ENCODE results near the gene EXOC3L1.

Gene EXOC3L1

DNA sequence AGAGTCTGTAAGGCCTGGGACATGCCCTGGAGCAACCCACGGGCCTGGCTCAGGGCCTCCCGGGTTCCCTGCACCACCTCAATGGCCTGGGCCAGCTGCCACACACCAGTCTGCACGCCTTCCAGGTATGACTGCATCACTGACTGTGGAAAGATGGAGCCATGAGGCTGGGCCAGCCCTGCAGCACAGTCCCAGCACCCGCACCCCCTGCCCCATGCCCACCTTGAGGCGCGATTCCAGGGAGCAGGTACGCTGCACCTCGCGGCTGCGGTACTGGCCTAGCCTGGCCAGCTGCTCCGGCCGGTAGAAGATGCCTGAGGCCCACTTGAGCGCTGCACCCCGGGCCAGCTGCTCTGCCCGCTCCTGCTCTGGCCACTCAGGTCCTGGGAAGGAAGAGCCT, 1.1 kb downstream of the EXOC3L1 start:
- Histone ChIP-seq H2AFZ (ENCODE audit: low read length) (no peak overlapping the region), H2BK15ac (ENCODE audit: low read length) (no peak overlapping the region), H2AK5ac (ENCODE audit: low read depth, low read length) (peak overlapping the region; percentile 53), H3K9ac (ENCODE audit: low read depth, low read length, poor library complexity) (peak overlapping the region; percentile 57), H2BK5ac (ENCODE audit: low read length) (no peak overlapping the region), H3K9me3 (replicated peaks in 1 of 2; ENCODE audit: control insufficient read depth in 2 of 2, insufficient read depth in 1 of 2, low read depth in 1 of 2, low read length in 2 of 2) (no peaks in the 10 kb centered on the region), H4K8ac (ENCODE audit: low read depth, low read length) (no peak overlapping the region), H3K23ac (ENCODE audit: low read depth, low read length, poor library complexity) (no peak overlapping the region), H3K27ac (replicated peaks; ENCODE audit: low read length) (no peak overlapping the region), H3K4me3 (ENCODE audit: low read length in 2 of 2) (no peak overlapping the region), H3K18ac (ENCODE audit: low read length) (no peak overlapping the region), H3K4me2 (ENCODE audit: insufficient read depth, low read length, poor library complexity, severe bottlenecking) (no peak overlapping the region), H2BK120ac (ENCODE audit: low read depth, low read length) (no peak overlapping the region), H3K4me1 (ENCODE audit: control insufficient read depth in 2 of 2, insufficient read depth in 1 of 2, low read depth in 1 of 2, low read length in 2 of 2) (peaks cover 20 to 23% of the 10 kb centered on the region in 2 donors), H4K91ac (ENCODE audit: low read depth, low read length, poor library complexity) (no peak overlapping the region), H3K4ac (ENCODE audit: low read length) (no peak overlapping the region), H3K79me1 (ENCODE audit: low read depth, low read length) (peaks cover 13% of the 10 kb centered on the region), H3K14ac (ENCODE audit: low read length) (no peak overlapping the region), H3K27me3 (ENCODE audit: control insufficient read depth in 3 of 3, insufficient read depth in 3 of 3, low read depth in 1 of 3, low read length in 3 of 3) (peaks cover 5 to 30% (median 8%) of the 10 kb centered on the region in 3 experiments), H2BK12ac (ENCODE audit: low read length) (peak overlapping the region; percentile 70), H3K36me3 (replicated peaks in 1 of 2; ENCODE audit: control insufficient read depth in 2 of 2, insufficient read depth in 2 of 2, low read length in 2 of 2) (peaks cover 4 to 7% of the 10 kb centered on the region in 2 donors)
- DNase-seq (ENCODE audit: low spot score), result no peak
- WGBS, 2 donors (ENCODE audit: extremely low coverage in 2 of 2, insufficient read length in 2 of 2, insufficient replicate concordance in 1 of 2), result no CpG with 5 or more reads among the region's 15 CpGs

DNA sequence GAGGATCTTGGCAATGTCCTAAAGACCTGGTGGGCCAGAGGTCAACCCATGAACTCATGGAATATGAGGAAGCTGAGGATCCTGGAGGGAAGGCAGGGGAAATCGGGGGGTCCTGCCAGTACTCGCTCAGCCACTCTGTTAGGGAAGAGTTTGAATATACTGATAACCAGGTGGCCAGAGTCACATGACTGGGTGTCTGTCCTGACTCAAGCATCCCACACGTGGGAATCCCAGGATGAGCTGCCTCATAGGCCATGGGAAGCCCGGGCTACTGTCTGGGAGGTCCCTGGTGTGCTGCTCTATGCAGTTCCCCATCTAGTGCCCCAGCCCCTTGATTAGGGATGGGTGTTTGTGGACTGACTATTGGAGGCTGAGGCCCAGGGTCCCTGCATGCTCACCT, 1.6 kb downstream of the EXOC3L1 start:
- H3K4me3 ChIP-seq (ENCODE audit: low read length in 2 of 2), result no peak overlapping the region
- no peak overlapping the region for H3K4ac ChIP-seq (ENCODE audit: low read length)
- no peak overlapping the region for H2BK120ac ChIP-seq (ENCODE audit: low read depth, low read length)
- H2AFZ ChIP-seq (ENCODE audit: low read length), result no peak overlapping the region
- H3K27me3 ChIP-seq (ENCODE audit: control insufficient read depth in 3 of 3, insufficient read depth in 3 of 3, low read depth in 1 of 3, low read length in 3 of 3), result peaks cover 5 to 30% (median 8%) of the 10 kb centered on the region in 3 experiments
- H3K9ac ChIP-seq (ENCODE audit: low read depth, low read length, poor library complexity), result no peak overlapping the region
- H3K36me3 ChIP-seq (replicated peaks in 1 of 2; ENCODE audit: control insufficient read depth in 2 of 2, insufficient read depth in 2 of 2, low read length in 2 of 2), result peaks cover under 1 to 3% of the 10 kb centered on the region in 2 donors
- H3K9me3 ChIP-seq (replicated peaks in 1 of 2; ENCODE audit: control insufficient read depth in 2 of 2, insufficient read depth in 1 of 2, low read depth in 1 of 2, low read length in 2 of 2), result no peaks in the 10 kb centered on the region
- no peak overlapping the region for H2BK15ac ChIP-seq (ENCODE audit: low read length)
- no CpG with 5 or more reads among the region's 4 CpGs for WGBS, 2 donors (ENCODE audit: extremely low coverage in 2 of 2, insufficient read length in 2 of 2, insufficient replicate concordance in 1 of 2)
- no peak overlapping the region for H2BK12ac ChIP-seq (ENCODE audit: low read length)
- H3K27ac ChIP-seq (replicated peaks; ENCODE audit: low read length), result no peak overlapping the region
- no peak for DNase-seq (ENCODE audit: low spot score)
- no peak overlapping the region for H3K14ac ChIP-seq (ENCODE audit: low read length)
- no peak overlapping the region for H3K4me2 ChIP-seq (ENCODE audit: insufficient read depth, low read length, poor library complexity, severe bottlenecking)
- no peak overlapping the region for H3K18ac ChIP-seq (ENCODE audit: low read length)
- H2AK5ac ChIP-seq (ENCODE audit: low read depth, low read length), result peak overlapping the region; percentile 53
- H4K8ac ChIP-seq (ENCODE audit: low read depth, low read length), result no peak overlapping the region
- H4K91ac ChIP-seq (ENCODE audit: low read depth, low read length, poor library complexity), result no peak overlapping the region
- H3K4me1 ChIP-seq (ENCODE audit: control insufficient read depth in 2 of 2, insufficient read depth in 1 of 2, low read depth in 1 of 2, low read length in 2 of 2), result peaks cover 19 to 22% of the 10 kb centered on the region in 2 donors
- peaks cover 13% of the 10 kb centered on the region for H3K79me1 ChIP-seq (ENCODE audit: low read depth, low read length)
- no peak overlapping the region for H2BK5ac ChIP-seq (ENCODE audit: low read length)
- H3K23ac ChIP-seq (ENCODE audit: low read depth, low read length, poor library complexity), result no peak overlapping the region

DNA sequence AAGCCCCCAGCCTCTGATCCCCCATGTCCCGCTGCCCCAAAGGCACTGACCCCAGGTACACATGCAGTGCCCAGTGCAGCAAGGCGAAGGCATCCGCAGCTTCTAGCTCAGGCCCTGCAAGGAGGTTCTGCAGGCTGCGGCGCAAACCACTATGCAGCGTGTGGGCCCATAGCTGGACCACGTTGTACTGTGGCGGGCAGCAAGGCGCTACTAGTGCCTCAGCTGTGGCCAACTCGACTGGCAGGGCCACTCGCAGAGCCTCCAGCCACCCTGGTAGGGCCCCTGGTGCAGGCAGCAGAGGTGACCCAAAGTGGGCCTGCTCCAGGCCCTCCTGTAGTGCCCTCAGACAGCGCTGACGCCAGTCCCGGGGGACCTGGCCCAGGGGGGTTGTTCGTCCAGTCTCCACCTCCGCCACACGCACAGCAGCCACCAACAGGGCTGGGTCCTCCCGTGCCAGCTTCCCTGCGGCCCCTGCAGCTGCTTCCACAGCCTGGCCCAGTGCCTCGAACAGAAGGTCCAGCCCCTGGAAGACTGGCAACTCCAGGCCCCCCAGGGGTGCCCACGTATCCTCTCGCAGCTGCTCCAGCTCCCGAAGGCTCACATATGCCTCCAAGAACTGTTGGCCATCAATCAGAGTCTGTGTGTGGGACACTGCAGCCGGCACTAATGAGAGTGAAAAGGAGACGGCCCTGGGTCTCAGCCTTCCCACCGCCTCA, 2.6 kb downstream of the EXOC3L1 start:
- peaks cover 17 to 18% of the 10 kb centered on the region in 2 donors for H3K4me1 ChIP-seq (ENCODE audit: control insufficient read depth in 2 of 2, insufficient read depth in 1 of 2, low read depth in 1 of 2, low read length in 2 of 2)
- no peak overlapping the region for H3K4me2 ChIP-seq (ENCODE audit: insufficient read depth, low read length, poor library complexity, severe bottlenecking)
- H3K79me1 ChIP-seq (ENCODE audit: low read depth, low read length), result peaks cover 7% of the 10 kb centered on the region
- peak overlapping the region; percentile 78 for H4K8ac ChIP-seq (ENCODE audit: low read depth, low read length)
- peaks cover 5 to 30% (median 8%) of the 10 kb centered on the region in 3 experiments for H3K27me3 ChIP-seq (ENCODE audit: control insufficient read depth in 3 of 3, insufficient read depth in 3 of 3, low read depth in 1 of 3, low read length in 3 of 3)
- H3K36me3 ChIP-seq (replicated peaks in 1 of 2; ENCODE audit: control insufficient read depth in 2 of 2, insufficient read depth in 2 of 2, low read length in 2 of 2), result no peaks in the 10 kb centered on the region
- no peak for DNase-seq (ENCODE audit: low spot score)
- H3K9me3 ChIP-seq (replicated peaks in 1 of 2; ENCODE audit: control insufficient read depth in 2 of 2, insufficient read depth in 1 of 2, low read depth in 1 of 2, low read length in 2 of 2), result no peaks in the 10 kb centered on the region
- peak overlapping the region; percentile 63 for H3K23ac ChIP-seq (ENCODE audit: low read depth, low read length, poor library complexity)
- peak overlapping the region; percentile 67 for H3K9ac ChIP-seq (ENCODE audit: low read depth, low read length, poor library complexity)
- peak overlapping the region; percentile 28 for H3K4ac ChIP-seq (ENCODE audit: low read length)
- peak overlapping the region; percentile 69 for H3K18ac ChIP-seq (ENCODE audit: low read length)
- H2BK5ac ChIP-seq (ENCODE audit: low read length), result no peak overlapping the region
- H3K4me3 ChIP-seq (ENCODE audit: low read length in 2 of 2), result no peak overlapping the region
- no peak overlapping the region for H2AFZ ChIP-seq (ENCODE audit: low read length)
- H2BK120ac ChIP-seq (ENCODE audit: low read depth, low read length), result no peak overlapping the region
- peak overlapping the region; percentile 48 for H2BK12ac ChIP-seq (ENCODE audit: low read length)
- no peak overlapping the region for H3K27ac ChIP-seq (replicated peaks; ENCODE audit: low read length)
- H3K14ac ChIP-seq (ENCODE audit: low read length), result peak overlapping the region; percentile 6
- WGBS, 2 donors (ENCODE audit: extremely low coverage in 2 of 2, insufficient read length in 2 of 2, insufficient replicate concordance in 1 of 2), result no CpG with 5 or more reads among the region's 26 CpGs
- H2AK5ac ChIP-seq (ENCODE audit: low read depth, low read length), result peak overlapping the region; percentile 77
- H4K91ac ChIP-seq (ENCODE audit: low read depth, low read length, poor library complexity), result no peak overlapping the region
- H2BK15ac ChIP-seq (ENCODE audit: low read length), result peak overlapping the region; percentile 79

DNA sequence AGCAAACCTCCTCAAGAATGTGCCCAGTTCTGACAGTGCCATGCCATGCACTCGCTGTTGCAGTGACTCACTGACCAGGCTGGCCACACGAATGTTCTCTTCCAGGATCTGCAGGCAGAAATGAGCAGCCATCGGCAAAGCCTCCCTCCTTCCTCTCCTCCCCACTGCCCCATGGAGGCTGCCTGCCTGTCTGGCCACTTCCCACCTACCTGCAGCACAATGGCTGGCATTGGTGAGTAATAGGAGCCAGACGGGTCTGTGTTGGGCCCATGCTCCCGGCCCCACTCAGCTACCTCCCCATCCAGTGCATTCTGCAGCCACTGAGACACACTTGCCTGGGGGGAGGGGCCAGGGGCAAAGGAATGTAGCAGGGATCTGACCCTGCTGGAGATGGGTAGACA, 3.4 kb downstream of the EXOC3L1 start:
- no peak overlapping the region for H2BK120ac ChIP-seq (ENCODE audit: low read depth, low read length)
- peak overlapping the region; percentile 57 for H4K8ac ChIP-seq (ENCODE audit: low read depth, low read length)
- peaks cover 5 to 30% (median 8%) of the 10 kb centered on the region in 3 experiments for H3K27me3 ChIP-seq (ENCODE audit: control insufficient read depth in 3 of 3, insufficient read depth in 3 of 3, low read depth in 1 of 3, low read length in 3 of 3)
- H2AK5ac ChIP-seq (ENCODE audit: low read depth, low read length), result peak overlapping the region; percentile 58
- H3K9me3 ChIP-seq (replicated peaks in 1 of 2; ENCODE audit: control insufficient read depth in 2 of 2, insufficient read depth in 1 of 2, low read depth in 1 of 2, low read length in 2 of 2), result no peaks in the 10 kb centered on the region
- no peak for DNase-seq (ENCODE audit: low spot score)
- H3K36me3 ChIP-seq (replicated peaks in 1 of 2; ENCODE audit: control insufficient read depth in 2 of 2, insufficient read depth in 2 of 2, low read length in 2 of 2), result no peaks in the 10 kb centered on the region
- no peak overlapping the region for H4K91ac ChIP-seq (ENCODE audit: low read depth, low read length, poor library complexity)
- peak overlapping the region; percentile 46 for H2BK12ac ChIP-seq (ENCODE audit: low read length)
- peak overlapping the region in 1 of 2 donors; percentile 8 for H3K4me3 ChIP-seq (ENCODE audit: low read length in 2 of 2)
- H3K9ac ChIP-seq (ENCODE audit: low read depth, low read length, poor library complexity), result peak overlapping the region; percentile 75
- no peak overlapping the region for H3K14ac ChIP-seq (ENCODE audit: low read length)
- no peak overlapping the region for H3K18ac ChIP-seq (ENCODE audit: low read length)
- H3K4ac ChIP-seq (ENCODE audit: low read length), result no peak overlapping the region
- H3K27ac ChIP-seq (replicated peaks; ENCODE audit: low read length), result no peak overlapping the region
- no peak overlapping the region for H2BK15ac ChIP-seq (ENCODE audit: low read length)
- H2BK5ac ChIP-seq (ENCODE audit: low read length), result no peak overlapping the region
- no CpG with 5 or more reads among the region's 5 CpGs for WGBS, 2 donors (ENCODE audit: extremely low coverage in 2 of 2, insufficient read length in 2 of 2, insufficient replicate concordance in 1 of 2)
- H3K23ac ChIP-seq (ENCODE audit: low read depth, low read length, poor library complexity), result peak overlapping the region; percentile 86
- peaks cover 17% of the 10 kb centered on the region in 2 donors for H3K4me1 ChIP-seq (ENCODE audit: control insufficient read depth in 2 of 2, insufficient read depth in 1 of 2, low read depth in 1 of 2, low read length in 2 of 2)
- no peak overlapping the region for H2AFZ ChIP-seq (ENCODE audit: low read length)
- H3K79me1 ChIP-seq (ENCODE audit: low read depth, low read length), result peaks cover 7% of the 10 kb centered on the region
- peak overlapping the region; percentile 15 for H3K4me2 ChIP-seq (ENCODE audit: insufficient read depth, low read length, poor library complexity, severe bottlenecking)

Data from neuronal stem cell (in vitro differentiated cells).